Activated naive CD4-positive, alpha-beta T cell (primary cell): ENCODE results near the gene COA3.

ENCODE experiments used
- DNase-seq, 4 experiments: peaks; one replicate each; lab custom pipeline; 2025; lab: John Stamatoyannopoulos, UW

Gene COA3, protein sequence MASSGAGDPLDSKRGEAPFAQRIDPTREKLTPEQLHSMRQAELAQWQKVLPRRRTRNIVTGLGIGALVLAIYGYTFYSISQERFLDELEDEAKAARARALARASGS

DNA sequence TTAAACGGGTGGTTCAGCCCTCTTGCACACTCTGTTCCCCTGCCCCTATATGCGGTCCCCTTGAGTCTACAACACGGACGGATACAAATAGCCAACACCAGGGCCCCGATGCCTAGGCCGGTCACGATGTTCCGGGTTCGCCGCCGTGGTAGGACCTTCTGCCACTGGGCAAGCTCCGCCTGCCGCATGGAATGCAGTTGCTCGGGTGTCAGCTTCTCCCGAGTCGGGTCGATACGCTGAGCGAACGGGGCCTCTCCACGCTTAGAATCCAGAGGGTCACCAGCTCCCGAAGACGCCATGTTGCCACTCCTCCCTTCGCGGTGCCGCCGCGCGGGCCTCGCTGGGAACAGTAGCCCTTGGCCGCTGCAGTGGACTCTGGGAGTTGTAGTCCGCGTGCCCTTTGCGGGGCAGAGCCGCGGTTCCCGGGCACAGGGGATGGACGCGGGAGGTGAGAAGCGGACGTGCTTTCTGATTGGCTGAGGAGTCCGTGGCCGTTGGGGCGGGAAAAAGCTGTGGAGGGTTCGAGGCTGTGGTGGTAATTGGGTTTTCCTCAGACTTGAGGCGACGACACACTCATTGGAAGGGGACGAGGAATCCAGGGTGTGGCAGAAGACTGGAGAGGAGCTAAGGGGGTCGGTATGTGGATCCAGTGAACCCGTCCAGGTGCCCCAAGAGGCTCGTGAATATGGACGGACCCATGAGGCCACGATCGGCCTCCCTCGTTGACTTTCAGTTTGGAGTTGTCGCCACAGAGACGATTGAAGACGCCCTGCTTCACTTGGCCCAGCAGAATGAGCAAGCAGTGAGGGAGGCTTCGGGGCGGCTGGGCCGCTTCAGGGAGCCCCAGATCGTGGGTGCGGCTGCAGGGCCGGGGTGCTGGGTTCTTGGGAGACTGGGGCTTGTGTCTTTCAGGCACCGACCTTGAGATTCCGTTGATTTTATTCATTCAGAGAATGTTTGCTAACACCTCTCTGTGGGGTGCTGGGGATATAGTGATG, at the start of gene COA3, which contains the start of gene CNTD1:
Gene COA3 (minus strand): TSS at position 322 of the 998 bp plus-strand sequence. CDS start 23 bp downstream, at position 299.
Gene CNTD1 (plus strand): TSS at position 479 of the 998 bp plus-strand sequence. CDS start 207 bp downstream, at position 686.
- DNase-seq, result peak; percentile 19 to 60 (median 55)

DNA sequence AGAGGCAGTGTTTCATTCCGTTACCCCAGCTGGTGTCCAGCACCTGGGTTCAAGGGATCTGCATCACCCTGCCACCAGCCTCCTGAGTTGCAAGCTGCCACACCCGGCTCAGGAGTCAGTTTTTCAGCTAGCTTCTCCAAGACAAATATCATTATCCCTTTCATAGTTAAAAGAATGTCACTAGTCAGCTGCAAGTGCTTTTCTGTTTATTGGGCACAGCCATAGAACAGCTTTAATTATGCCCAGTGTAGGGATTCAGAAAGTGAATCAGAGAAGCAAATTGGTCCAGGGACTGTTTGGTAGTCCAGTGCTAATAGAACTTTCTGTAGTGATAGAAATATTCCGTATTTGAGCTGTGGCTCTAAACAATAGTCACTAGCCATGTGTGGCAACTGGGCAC, 49.6 kb upstream of the COA3 start:
- no peak for DNase-seq

DNA sequence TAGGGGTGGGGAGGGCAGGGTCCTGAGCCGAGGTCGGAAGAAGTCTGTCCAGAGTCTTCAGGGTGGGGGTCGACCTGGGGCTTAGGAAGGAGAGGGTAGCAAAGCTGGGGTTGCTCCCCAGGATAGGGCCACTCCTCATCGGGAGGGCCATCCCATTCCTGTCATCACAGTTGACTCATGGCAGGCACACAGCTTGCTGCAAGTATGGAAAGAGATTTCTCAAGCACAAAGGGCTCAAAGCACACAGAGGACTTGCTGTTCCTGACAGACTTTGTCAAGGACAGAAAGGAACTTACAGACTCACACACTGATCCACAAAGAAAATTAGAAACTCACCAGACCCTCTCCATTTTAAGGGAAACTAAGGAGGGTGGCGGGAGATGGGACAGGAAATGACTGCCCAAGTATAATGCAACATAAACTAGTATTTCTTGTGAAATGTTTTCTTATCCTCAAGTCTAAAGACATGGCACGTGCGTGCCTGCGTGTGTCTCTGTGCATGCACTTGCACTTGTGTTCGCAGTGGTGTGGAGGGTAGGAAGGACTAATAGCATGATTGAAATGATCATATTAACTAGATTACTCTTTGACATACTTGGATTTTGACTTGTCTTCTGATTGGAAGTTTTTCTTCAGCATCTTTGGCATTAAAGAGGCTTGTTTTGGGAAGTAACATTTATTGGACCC, 48.2 kb upstream of the COA3 start:
- DNase-seq, result no peak

DNA sequence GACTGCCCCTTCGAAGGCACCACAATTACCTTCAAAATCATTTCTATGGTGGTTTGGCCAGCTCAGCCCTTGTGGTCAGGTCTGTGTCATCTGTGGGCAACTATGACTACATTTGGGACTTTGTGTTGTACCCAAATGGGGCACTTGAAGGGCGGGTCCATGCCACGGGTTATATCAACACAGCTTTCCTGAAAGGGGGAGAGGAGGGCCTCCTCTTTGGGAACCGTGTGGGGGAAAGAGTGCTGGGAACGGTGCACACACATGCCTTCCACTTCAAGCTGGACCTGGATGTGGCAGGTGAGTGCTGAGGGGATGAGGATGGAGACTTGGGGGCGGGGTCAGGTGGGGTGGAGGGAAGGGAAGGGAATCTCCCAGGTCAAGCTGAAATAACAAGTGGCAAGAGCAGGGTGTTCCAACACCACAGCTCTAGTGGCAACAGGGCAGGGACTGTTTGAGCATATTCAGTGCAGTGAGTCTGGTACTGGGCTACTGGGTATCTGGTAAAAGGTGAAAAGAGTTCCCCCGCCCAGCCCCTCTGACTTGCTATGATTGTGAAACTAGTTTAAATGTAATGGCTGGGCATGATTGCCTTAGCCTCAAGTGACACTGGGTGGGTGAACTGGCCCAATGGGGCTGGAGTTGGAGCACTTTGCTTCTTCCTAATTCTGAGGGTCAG, 47.6 kb upstream of the COA3 start:
- no peak for DNase-seq

DNA sequence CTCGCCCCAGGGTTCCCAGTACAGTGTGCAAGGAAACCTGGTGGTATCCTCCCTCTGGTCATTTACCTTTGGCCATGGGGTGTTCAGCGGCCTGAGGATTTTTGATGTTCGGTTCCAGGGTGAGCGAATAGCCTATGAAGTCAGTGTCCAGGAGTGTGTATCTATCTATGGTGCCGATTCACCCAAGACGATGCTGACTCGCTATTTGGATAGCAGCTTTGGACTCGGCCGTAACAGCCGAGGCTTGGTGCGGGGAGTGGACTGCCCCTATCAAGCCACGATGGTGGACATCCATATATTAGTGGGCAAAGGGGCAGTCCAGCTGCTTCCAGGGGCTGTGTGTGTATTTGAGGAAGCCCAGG, 47.0 kb upstream of the COA3 start:
- no peak for DNase-seq

DNA sequence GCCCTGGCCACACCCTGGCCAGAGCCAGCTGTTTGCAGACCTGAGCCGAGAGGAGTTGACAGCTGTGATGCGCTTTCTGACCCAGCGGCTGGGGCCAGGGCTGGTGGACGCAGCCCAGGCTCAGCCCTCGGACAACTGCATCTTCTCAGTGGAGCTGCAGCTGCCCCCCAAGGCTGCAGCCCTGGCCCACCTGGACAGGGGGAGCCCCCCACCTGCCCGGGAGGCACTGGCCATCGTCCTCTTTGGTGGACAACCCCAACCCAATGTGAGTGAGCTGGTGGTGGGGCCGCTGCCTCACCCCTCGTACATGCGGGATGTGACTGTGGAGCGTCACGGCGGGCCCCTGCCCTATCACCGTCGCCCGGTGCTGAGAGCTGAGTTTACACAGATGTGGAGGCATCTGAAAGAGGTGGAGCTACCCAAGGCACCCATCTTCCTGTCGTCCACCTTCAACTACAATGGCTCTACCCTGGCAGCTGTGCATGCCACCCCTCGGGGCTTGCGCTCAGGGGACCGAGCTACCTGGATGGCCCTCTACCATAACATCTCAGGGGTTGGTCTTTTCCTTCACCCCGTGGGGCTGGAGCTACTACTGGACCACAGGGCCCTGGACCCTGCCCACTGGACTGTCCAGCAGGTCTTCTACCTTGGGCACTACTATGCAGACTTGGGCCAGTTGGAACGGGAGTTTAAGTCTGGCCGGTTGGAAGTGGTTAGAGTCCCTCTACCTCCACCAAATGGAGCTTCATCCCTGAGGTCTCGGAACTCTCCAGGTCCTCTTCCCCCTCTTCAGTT, 46.5 kb upstream of the COA3 start:
- DNase-seq, result no peak

DNA sequence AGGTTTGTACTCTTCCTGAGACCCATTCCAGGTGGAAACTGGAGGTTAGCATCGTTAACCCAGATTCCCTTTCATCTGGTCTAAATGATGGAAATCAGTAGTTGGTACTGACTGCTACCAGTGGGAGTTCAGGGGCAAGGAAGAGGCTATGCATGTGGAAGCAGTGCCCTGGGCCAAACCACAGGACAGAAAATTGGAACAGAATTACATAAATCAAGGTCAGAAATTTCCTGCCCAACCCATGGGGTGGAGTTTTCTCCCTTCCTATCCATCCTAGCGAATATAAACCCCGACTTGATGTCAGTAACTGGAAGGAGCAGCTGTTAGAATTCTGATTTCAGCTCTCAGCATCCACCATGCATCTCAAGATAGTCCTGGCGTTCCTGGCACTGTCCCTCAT, 45.8 kb upstream of the COA3 start, which contains the start of gene AOC2:
Gene AOC2 (plus strand): TSS at position 310 of the 400 bp plus-strand sequence. CDS start 47 bp downstream, at position 357.
- DNase-seq, result no peak

DNA sequence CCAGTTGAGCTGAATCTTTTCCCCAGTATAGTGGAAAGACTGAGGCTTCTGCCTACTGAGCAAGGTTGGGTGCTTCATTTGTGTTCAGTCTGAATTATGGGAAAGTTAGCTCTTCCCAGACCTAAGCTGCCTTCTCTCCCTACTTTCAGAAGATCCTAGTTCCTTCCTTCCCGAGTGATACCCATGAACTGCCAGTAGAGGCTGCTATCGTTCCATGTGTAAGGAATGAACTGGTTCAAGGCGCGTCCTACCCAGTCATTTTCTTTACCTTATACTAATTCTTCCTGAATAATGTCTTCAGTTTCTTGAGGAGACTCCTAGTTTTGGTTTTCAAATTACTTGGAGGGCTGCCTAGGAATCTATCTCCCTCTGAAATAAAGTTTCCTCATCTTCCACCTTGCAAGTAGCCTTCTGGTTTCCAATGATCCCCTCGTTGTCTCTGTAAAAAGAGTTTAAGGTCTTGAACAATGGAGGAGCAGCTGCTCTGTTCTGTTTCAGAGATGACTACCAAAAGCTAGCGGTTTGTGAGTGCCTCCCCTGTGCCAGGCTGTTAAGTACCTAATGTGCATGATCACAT, 44.9 kb upstream of the COA3 start:
- DNase-seq, result no peak

DNA sequence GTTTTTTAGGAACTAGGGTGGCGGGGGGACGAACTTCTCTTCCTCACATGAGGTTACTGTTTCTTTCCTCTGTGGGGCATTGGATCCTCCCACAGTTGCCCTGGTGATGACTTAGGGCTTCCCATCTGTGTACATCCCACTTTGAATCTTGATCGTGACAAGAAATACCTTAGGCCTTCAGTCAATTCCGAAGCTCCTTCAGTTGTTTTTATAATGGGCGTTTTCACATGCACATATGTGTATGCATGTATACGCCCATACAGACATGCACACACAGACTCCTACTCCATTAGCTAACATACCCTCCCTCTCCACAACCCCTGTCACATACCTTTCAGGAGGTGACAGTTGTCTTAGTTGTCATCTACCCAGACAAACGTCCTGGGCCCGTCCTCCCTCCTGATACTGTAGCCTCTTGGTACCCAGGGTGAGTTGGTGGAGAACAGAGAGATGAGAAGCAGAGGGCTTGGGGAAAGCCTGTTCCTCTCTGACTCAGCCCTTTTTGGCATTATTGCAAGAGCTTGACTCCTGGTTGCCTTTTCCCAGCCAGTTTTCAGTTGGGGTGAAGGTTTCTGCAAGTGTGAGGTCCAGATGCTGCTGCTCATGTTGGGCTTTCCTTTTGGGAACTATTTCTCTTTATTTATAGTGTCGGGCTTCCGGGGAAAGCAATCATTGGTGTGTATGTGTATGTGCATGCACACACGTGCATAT, 43.6 kb upstream of the COA3 start:
- no peak for DNase-seq

DNA sequence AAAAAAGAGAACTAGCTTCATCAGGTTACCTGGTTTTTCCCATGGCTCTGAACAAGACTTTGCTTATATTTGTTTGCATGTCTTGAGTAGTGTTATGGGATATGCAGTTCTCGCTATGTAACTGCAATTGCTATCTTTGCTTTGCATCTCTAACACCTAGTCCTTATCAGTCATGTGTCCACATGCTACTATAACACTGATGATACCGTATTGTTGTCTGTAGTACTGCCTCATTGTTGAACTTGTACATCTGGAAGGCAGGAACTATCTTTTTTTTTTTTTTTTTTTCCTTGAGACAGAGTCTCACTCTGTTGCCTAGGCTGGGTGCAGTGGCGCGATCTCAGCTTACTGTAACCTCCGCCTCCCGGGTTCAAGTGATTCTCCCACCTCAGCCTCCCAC, 37.2 kb upstream of the COA3 start:
- DNase-seq, result no peak

DNA sequence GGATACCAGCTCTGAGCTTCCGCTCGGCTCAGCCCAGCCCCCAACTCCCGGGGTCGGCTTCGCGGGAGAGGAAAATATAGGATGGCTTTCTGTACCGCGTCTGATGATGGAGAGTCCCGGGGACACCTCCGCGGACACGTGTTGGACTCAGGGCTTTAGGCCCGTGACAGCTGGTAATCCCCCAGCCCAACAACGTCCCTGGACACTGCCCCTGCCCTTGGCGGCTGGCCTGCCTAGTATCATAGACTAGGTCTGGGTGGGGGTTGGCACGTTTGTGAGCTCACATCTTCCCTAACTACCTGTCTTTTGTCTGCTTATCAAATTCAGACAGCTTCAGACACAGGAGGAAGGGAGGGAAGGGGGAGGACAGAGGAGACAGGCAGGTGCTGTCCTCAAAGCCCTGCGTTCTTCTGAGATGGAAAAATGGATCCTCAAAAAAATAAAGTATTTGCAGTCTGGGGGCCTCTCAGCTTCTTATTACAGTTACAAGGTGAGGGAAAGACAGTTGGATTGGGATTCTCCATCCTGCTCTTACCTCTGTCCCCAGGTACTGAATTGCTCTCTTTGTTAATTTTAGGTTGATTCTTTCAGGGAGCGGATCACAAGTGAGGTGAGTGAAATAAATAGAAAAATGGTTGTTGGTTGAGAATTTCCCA, 35.4 kb upstream of the COA3 start:
- no peak for DNase-seq

DNA sequence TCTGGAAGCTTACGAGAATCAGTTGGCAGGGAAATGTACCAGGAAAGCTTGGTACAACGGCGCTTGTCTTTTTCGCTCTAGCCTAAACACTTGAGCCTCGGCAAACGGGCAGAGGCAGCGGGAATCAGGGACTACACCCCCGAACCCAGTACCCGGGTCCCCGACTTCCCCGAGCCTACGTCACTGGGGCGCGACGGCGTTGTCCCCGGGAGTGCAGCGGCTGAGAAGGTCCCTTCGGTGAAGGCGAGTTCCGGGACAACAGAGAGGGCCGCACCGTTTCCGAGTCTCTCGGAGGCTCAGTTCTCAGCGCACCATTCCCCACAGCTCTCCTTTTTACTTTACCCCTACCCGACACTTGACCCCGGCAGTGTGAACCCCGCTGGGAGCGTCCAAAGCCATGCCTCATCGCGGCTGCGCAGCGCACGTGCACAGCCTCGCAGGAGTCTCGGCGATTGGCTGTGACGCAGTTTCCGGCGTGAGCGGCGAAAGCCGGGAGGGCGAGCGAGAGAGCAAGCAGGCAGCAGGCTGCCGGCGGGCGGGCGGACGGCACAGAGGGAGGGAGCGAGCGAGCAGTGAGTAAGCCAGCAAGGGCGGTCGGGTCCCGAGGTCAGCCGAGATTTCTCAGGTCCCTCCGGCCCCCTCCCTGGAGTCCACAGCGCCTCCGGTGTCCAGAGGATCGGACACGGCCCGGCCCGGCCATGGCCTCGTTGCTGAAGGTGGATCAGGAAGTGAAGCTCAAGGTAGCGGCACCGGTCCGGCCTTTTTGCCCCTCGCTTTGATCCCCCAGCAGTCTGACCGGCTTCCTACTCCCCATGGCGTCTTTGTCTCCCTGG, 34.6 kb upstream of the COA3 start, which contains the start of gene PSME3:
Gene PSME3 (plus strand): TSS at position 464 of the 833 bp plus-strand sequence. CDS start 235 bp downstream, at position 699.
- peak; percentile 83 to 95 (median 88) for DNase-seq

DNA sequence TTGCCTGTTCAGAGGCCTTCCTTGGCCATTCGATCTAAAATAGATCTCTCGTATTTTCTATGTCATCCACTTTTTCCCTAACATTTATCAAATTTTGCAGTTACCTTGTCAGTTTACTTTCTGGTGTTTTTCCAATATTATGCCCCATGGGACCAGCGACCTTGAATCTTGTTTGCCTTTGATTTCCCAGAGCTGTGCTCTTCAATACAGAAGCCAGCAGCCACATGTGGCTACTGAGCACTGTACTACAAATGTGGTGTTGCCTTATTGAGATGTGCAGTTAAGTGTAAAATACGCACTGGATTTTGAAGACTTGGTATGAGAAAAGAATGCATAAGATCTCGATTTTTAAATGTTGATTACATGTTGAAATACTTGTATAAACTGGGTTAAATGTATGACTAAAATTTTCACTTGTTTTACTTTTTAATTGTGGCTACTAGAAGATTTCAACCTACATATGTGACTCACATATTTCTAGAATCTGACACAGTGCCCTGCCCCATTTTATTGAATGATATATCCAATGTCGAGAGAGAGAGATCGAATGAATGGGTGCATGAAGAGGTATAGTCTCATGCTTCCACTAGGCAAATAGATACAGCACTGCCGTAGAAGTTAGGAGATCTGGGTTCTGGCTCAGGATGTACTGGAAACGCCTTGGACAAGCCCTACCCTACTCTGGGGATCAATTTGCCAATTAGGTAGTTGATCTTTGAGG, 33.9 kb upstream of the COA3 start:
- no peak for DNase-seq

DNA sequence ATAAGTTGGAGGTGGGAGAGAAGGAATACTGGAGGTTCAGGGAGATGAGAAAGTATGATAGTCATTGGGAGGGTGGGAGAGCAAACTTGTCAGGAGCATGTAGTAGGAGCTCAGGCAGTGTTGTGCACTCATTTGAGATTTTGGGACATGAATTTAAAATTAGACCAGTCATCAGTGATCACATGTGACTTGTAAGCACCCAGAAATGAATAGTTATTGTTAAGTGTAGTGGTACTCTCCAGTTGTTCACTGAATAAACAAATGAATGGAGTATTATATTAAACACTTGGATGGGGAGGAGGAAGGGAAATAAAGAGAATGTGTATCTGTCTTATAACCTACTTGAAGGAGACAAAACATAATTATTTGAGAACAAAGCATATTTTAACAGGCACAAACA, 32.5 kb upstream of the COA3 start:
- no peak for DNase-seq

DNA sequence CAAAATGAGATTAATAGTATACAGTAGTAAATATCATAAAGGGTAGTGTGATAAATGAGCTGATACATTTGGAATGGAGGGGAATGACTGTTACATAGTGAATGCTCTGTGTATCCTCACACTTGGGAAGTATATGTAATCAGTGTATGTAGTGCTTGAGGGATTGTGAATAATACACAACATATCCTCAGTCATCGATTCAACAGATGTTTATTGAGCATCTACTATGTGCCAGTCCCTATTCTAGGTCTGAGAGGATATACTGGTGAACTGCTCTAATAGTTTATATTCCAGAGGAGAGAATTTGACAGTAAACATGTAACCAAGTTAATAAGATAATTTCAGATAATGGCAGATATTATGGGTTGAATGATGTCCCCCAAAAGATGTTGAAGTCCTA, 29.0 kb upstream of the COA3 start:
- DNase-seq, result no peak

DNA sequence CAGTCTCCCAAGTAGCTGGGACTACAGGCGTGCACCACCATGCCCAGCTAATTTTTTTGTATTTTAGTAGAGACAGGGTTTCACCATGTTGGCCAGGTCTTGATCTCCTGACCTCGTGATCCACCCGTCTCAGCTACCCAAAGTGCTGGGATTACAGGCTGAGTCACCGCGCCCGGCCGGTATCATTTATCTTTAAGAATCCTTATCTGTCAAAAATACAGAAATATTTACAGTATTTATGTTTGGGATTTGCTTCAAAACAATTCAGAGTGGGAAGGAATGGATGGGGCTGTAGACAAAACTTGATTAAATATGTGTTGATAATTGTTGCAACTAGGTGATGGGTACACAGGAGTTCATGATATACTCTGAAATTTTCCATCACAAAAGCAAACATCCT, 22.7 kb upstream of the COA3 start:
- DNase-seq, result no peak

DNA sequence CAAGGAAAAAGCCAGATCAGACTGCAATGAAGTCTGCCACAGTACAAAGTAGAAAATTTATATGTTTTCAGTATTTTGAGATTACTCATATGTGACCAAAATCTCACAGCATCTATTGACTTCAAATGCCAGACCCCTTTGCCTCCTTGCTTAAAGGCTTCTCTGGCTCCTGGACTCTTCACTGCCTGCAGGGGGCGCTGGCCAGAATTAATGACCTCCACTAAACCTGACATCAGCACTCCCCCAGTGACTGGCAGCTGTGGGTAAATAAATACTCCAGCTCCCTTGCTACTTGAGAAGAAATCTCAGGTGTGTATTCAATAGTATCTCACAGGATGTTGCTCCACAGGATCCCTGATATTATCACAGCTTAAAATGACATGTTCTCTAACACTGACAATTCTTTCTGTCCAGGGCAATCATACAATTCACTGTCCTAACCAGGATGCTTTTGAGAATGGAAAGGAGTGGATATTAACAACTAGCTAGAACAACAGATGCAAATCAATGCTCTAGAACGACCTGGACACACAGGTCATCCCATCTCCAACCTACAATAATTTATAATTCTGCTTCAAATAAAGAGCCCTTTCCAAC, 21.5 kb upstream of the COA3 start:
- peak in 3 of 4 experiments; percentile 17 to 36 (median 24) for DNase-seq
